Measurements from ENCODE around the gene FLOT2.

GRCh38 chr17:28907709-28908475 is 10.4 kb upstream of the FLOT2 start:
- TF ChIP-seq CTCF (IDR thresholded peaks at IDR 0.05) (no peak), POLR2A (IDR thresholded peaks at IDR 0.05) (no peak)
